Islet precursor cell (in vitro differentiated cells): ENCODE results near the gene TENT5A.
"Not testable (repeated sequence)": the region's sequence is repeated elsewhere in the genome, so short reads cannot be mapped to it uniquely, and the experiment has no call there.

Experiments
- DNase-seq: peaks from one replicate; pipeline ENCODE4 v3.0.0-alpha.2; 2018

Gene TENT5A

GRCh38 chr6:81752084-81752920 lies at the start of gene TENT5A:
Gene TENT5A, minus strand, starts transcription at chr6:81752681. Its CDS starts 540 bp downstream, at chr6:81752141.
- DNase-seq, result peak; percentile 97

- DNase-seq, result no peak
Measured at GRCh38 chr6:81801489-81801888, 49.0 kb upstream of the TENT5A start.

GRCh38 chr6:81800666-81801065 lies 48.2 kb upstream of the TENT5A start:
- DNase-seq, result no peak

GRCh38 chr6:81799323-81799722 lies 46.8 kb upstream of the TENT5A start:
- no peak for DNase-seq

GRCh38 chr6:81797591-81797990 lies 45.1 kb upstream of the TENT5A start:
- DNase-seq, result no peak

GRCh38 chr6:81795890-81796289 lies 43.4 kb upstream of the TENT5A start:
- DNase-seq, result no peak

GRCh38 chr6:81793821-81794475 lies 41.5 kb upstream of the TENT5A start:
- no peak for DNase-seq

GRCh38 chr6:81792826-81793225 lies 40.3 kb upstream of the TENT5A start:
- DNase-seq, result no peak

GRCh38 chr6:81791756-81792155 lies 39.3 kb upstream of the TENT5A start:
- no peak for DNase-seq

- DNase-seq, result no peak
Measured at GRCh38 chr6:81790034-81790433, 37.6 kb upstream of the TENT5A start.

GRCh38 chr6:81789291-81789690 lies 36.8 kb upstream of the TENT5A start:
- no peak for DNase-seq

GRCh38 chr6:81788748-81789147 lies 36.3 kb upstream of the TENT5A start:
- no peak for DNase-seq

GRCh38 chr6:81787313-81788068 lies 35.0 kb upstream of the TENT5A start:
- DNase-seq, result no peak

GRCh38 chr6:81786150-81786549 lies 33.7 kb upstream of the TENT5A start:
- DNase-seq, result no peak

- no peak for DNase-seq
Measured at GRCh38 chr6:81785377-81785776, 32.9 kb upstream of the TENT5A start.

- DNase-seq, result no peak
Measured at GRCh38 chr6:81783893-81784292, 31.4 kb upstream of the TENT5A start.

GRCh38 chr6:81781624-81782023 lies 29.1 kb upstream of the TENT5A start:
- DNase-seq, result no peak

GRCh38 chr6:81777586-81778268 lies 25.2 kb upstream of the TENT5A start:
- peak; percentile 67 for DNase-seq

- DNase-seq, result not testable (repeated sequence)
Measured at GRCh38 chr6:81776219-81776618, 23.7 kb upstream of the TENT5A start.

GRCh38 chr6:81774542-81774941 lies 22.1 kb upstream of the TENT5A start:
- DNase-seq, result no peak

- no peak for DNase-seq
Measured at GRCh38 chr6:81773887-81774286, 21.4 kb upstream of the TENT5A start.

GRCh38 chr6:81772741-81773140 lies 20.3 kb upstream of the TENT5A start:
- DNase-seq, result peak; percentile 77

- no peak for DNase-seq
Measured at GRCh38 chr6:81771097-81771496, 18.6 kb upstream of the TENT5A start.
